ENCODE results near the gene GFRA1. TPM values are rescaled to one million over a fixed set of nuclear protein-coding genes. Genes with fewer than 3 reads are reported as not detected.

Gene GFRA1
- total and polyA plus RNA-seq, 2 of the 4 experiments (the other 2 are of a cell fraction) = 9.1 to 9.3 TPM

- CTCF ChIA-PET = no interaction called here
- WGBS, 2 experiments (ENCODE audit: extremely low coverage in 2 of 2, insufficient read length in 1 of 2) = no CpG with 5 or more reads among the region's 3 CpGs
- POLR2A ChIA-PET (ENCODE audit: unreplicated experiment) = interaction anchor here (0.6 kb wide), 1 partner anchor 565 kb away, joined by 3 read pairs; no protein-coding TSS in a partner anchor
Observed at GRCh38 chr10:116281775-116282174, 8.8 kb upstream of the GFRA1 start.

More at GRCh38 chr10:116281775-116282174, 8.8 kb upstream of the GFRA1 start:
- Histone ChIP-seq H4K20me1 (ENCODE audit: insufficient read depth, low read length) (no peaks in the 10 kb centered on the region), H4K5ac (ENCODE audit: low read depth, low read length) (no peak overlapping the region), H3K4ac (ENCODE audit: low read depth, low read length) (no peak overlapping the region), H3K56ac (ENCODE audit: extremely low read depth, insufficient read depth, low read length) (no peak overlapping the region), H3K4me1 (ENCODE audit: control insufficient read depth, insufficient read depth, low read length) (no peaks in the 10 kb centered on the region), H3K27ac (ENCODE audit: insufficient read depth, low read length) (no peak overlapping the region), H2BK20ac (ENCODE audit: low read depth, low read length) (no peak overlapping the region), H3K18ac (ENCODE audit: low read depth, low read length) (no peak overlapping the region), H2BK15ac (ENCODE audit: low read depth, low read length) (no peak overlapping the region), H3K9me1 (ENCODE audit: insufficient read depth, low read length) (no peaks in the 10 kb centered on the region), H3K36me3 (ENCODE audit: control insufficient read depth, insufficient read depth, low read length) (no peaks in the 10 kb centered on the region), H3K27me3 (ENCODE audit: control insufficient read depth, insufficient read depth, low read length) (peaks cover 2% of the 10 kb centered on the region; the same call in 1 of the 2 replicates), H4K8ac (ENCODE audit: low read depth in 2 of 2, low read length in 2 of 2) (no peak overlapping the region), H4K91ac (ENCODE audit: insufficient read depth, low read depth, low read length) (no peak overlapping the region), H3K14ac (replicated peaks; ENCODE audit: low read depth, low read length) (no peak overlapping the region), H3K4me2 (ENCODE audit: low read depth, low read length) (no peak overlapping the region), H2AK5ac (ENCODE audit: low read depth, low read length) (no peak overlapping the region), H3K4me3 (ENCODE audit: insufficient read depth, low read depth, low read length) (no peak overlapping the region), H2AFZ (replicated peaks; ENCODE audit: low read length, poor library complexity) (no peak overlapping the region), H2BK5ac (ENCODE audit: low read depth, low read length, poor library complexity, severe bottlenecking) (no peak overlapping the region), H2BK120ac (ENCODE audit: low read depth, low read length) (no peak overlapping the region), H3K9ac (ENCODE audit: low read depth, low read length) (no peak overlapping the region), H3K79me1 (ENCODE audit: low read depth in 1 of 2, low read length in 2 of 2) (no peaks in the 10 kb centered on the region), H3K9me3 (ENCODE audit: control insufficient read depth, insufficient read depth, low read length) (no peaks in the 10 kb centered on the region), H2AK9ac (replicated peaks; ENCODE audit: low read depth, low read length, poor library complexity) (no peak overlapping the region), H3K23ac (ENCODE audit: low read depth, low read length) (no peak overlapping the region)
- DNase-seq (no peak), ATAC-seq (ENCODE audit: low read depth) (no peak)
- TF ChIP-seq RCOR1 (IDR thresholded peaks at IDR 0.05; ENCODE audit: insufficient replicate concordance, low read length) (no peak), NFE2L2 (IDR thresholded peaks at IDR 0.05; ENCODE audit: low read depth, low read length) (no peak), MXI1 (IDR thresholded peaks at IDR 0.05; ENCODE audit: borderline replicate concordance, low read depth, low read length) (no peak), FOS (IDR thresholded peaks at IDR 0.05; ENCODE audit: low read depth, low read length) (no peak), SMC3 (IDR thresholded peaks at IDR 0.05; ENCODE audit: low read depth, low read length) (no peak), CHD1 (IDR thresholded peaks at IDR 0.05; ENCODE audit: low read depth, low read length) (no peak), RFX5 (IDR thresholded peaks at IDR 0.05; ENCODE audit: low read depth, low read length) (no peak), RAD21 (IDR thresholded peaks at IDR 0.05; ENCODE audit: low read length) (no peak), CTCF (conservative IDR thresholded peaks at IDR 0.05; ENCODE audit: low read depth, low read length) (no peak)
- BruUV-seq (replicated peaks) = no TSS peak
- intact Hi-C loops (cut with micrococcal nuclease) = loop anchor here (10.0 kb wide), 1 partner anchor 927 kb away; no protein-coding TSS in a partner anchor
- dilution Hi-C loops (cut with HindIII; ENCODE audit: low sequenced_read_pairs, unreplicated experiment) = no loop called here
- in situ Hi-C loops (cut with MboI; ENCODE audit: low sequenced_read_pairs) = no loop called here
